GM13977 (cell line): Measurements from ENCODE around the gene HPS5.

Experiments
- DNase-seq: peaks from one replicate; pipeline ENCODE4 v3.0.0; 2012; ENCODE audit warnings: low spot score
- in situ Hi-C: fragments of 300-500 bp; cut with MboI; formaldehyde crosslinking; loops from one replicate; pipeline ENCODE4 v1.12.0; 2022; ENCODE audit warnings: low sequenced_read_pairs, low pct_unique_long_range_greater_than_20kb, mixed read lengths, inconsistent platforms; ENCODE audit not compliant: unreplicated experiment
- TF ChIP-seq, protein P1 (sequence below): IDR thresholded peaks from 2 replicates; pipeline ENCODE4 v1.5.1; 2012; ENCODE audit warnings: mild to moderate bottlenecking, control low read depth; ENCODE audit not compliant: insufficient read depth; ENCODE audit errors: extremely low read depth, missing control alignments

The HPS5 gene

DNA sequence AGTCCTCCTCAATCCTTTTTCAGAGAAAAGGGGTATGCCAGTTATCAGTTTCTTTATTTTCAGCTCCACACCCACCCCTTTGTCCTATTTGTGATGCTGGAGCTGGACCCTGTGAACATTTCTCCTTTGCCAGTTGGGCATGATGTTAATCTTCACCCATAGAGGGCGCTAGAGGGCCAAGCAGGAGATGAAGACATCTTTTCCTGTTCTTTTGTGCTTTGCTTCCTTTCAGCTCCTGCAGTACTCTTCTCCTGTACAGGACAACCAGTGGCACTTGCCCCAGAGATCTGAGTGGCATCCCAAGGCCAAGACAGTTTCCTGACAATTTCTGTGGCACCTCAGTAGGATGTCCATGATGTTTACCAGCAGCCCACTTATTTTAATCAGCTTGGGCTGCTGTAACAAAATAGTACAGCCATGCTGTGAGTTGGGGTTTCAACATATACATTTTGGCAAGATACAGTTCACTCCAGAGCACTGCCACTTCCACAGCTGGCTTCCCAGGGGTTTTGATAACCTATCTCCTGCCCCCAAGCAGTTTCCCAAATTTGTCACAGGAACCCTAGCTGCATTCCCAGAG is 78.1 kb downstream of the HPS5 start:
- peak; percentile 47 for DNase-seq
- in situ Hi-C loops: no loop called here
- TF ChIP-seq, protein P1, sequence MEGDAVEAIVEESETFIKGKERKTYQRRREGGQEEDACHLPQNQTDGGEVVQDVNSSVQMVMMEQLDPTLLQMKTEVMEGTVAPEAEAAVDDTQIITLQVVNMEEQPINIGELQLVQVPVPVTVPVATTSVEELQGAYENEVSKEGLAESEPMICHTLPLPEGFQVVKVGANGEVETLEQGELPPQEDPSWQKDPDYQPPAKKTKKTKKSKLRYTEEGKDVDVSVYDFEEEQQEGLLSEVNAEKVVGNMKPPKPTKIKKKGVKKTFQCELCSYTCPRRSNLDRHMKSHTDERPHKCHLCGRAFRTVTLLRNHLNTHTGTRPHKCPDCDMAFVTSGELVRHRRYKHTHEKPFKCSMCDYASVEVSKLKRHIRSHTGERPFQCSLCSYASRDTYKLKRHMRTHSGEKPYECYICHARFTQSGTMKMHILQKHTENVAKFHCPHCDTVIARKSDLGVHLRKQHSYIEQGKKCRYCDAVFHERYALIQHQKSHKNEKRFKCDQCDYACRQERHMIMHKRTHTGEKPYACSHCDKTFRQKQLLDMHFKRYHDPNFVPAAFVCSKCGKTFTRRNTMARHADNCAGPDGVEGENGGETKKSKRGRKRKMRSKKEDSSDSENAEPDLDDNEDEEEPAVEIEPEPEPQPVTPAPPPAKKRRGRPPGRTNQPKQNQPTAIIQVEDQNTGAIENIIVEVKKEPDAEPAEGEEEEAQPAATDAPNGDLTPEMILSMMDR: peak; percentile 87

DNA sequence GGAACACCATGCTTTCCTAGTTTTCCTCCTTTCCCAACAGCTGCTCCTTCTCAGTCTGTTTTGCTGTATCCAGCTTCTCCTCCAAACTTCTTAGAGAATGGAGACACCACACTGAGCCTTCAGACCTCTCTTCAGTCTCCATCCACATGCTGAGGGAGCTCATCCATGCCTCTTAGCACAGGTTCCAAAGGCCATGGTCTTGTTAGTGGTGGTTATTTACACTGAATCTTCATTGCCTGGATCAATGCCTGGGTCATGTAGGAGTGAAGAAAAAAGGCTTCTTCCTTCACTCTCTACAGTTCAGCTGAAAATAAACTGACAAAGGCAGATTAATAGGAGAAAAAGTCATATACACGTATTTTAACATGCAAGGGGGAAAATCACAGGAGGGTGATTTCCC is 82.3 kb downstream of the HPS5 start:
- TF ChIP-seq, protein P1: no peak
- in situ Hi-C loops: no loop called here
- DNase-seq: no peak

DNA sequence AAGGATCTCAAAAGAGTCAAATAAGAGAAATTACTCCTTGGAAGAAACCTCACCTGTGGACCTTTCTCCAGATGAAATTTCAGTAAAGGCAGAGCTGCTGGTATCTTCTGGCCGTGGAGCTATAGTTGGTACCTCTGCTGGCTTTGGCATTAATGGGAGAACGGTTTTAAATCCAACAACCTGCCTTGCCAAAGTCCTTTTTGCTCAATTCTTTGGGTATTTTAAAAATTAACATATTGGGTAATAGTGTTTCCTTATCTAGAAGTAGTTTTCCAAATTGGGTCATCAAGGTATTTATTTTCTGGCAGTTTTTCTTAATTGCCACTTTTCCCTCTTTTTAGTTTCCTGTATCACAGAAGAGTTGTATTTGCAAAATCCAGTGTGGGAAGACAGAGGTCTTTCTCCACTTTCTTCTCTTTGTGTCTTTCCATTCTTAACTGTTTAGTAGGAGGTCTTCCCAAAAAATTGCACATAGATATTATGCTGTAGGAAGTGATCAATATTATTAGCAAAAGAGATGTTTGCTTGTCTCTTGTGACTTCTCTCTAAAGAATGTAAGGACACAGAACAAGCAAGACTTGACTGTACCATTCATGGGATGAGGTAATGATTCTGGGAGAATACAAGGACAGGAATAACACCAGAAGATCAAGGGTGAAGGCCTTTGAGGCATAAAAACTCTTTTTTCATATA is 85.1 kb downstream of the HPS5 start, which contains the start of gene SAA4:
TSS of gene SAA4 (minus strand) at position 139 of the 693 bp plus-strand sequence. CDS start 876 bp downstream, outside the sequence.
- in situ Hi-C loops: no loop called here

DNA sequence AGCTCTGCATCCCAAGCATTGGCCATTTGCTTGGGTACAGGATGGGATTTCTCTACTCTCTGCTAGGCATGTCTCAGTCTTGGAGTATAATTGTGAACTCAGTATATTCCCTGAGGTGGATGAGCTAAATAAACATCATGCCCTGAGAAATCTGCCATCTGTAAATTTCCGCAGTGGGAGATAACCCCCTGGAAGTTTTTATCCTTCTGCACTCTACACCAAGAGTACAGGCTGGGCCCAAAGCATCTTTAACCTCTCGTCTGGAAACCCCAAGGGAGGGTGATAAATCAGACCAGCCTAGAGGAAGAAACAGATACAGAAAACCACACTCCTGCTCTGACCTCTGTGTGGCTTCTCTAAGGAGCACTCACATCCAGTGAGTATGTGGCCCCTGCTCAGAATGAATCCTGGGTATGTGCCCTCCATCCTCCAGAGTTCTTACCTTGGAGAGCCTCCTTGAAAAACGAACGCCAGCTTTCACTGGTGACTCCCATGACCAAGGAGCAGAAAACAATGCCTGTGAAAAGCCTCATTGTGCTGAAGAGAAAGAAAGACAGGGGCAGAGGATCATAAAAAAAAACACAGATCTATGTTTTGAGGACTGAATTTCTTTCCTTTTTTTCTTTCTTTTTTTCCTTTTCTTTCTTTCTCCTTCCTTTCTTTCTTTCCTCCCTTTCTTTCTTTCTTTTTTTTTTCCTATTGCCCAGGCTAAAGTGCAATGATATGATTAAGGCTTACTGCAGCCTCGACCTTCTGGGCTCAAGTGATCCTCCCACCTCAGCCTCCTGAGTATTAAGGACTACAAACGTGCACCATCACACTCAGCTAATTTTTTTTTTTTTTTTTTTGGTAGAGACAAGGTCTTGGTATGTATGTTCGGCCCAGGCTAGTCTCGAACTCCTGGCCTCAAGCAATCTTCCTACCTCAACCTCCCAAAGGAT is 86.3 kb downstream of the HPS5 start:
- no peak for DNase-seq
- TF ChIP-seq, protein P1: no peak
- in situ Hi-C loops: no loop called here

More for the DNA sequence above, 85.1 kb downstream of the HPS5 start, which contains the start of gene SAA4:
- TF ChIP-seq, protein P1: no peak
- DNase-seq: no peak

DNA sequence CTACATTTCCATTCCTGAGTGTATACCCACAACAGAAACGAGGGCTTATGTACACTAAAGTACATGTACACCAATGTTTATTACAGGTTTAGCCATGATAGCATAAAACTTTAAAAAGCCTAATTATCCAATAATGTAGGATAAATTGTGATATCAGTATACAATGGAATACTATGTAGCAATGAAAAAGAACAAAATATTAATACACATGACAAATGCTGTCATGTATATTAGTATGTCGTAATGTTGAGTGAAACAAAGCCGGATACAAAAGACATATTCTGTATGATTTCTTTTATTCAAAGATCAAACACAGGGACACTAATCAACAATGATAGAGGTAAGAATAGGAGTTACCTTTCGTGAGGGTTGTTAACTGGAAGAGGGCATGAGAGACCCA is 88.0 kb downstream of the HPS5 start:
- TF ChIP-seq, protein P1: no peak

DNA sequence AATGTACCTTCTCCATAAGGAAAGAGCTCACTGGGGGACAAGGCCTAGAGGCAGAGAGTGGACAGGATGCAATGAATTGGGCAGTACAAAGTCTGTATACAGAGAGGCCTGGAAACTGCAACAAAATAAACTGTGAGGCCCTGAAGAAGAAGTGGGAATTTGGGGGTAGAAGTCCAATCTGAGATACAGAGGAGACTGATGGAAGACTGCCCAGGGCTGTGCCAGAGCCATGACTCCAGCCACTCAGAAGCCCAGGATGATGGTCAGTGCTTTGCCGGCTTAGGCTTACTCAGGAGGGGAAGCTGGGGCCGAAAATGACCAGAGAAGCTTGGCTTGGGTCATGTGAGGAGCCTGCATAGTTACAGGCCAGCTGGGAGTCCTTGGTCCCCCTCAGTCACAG is 91.1 kb downstream of the HPS5 start:
- in situ Hi-C loops: no loop called here
- TF ChIP-seq, protein P1: no peak
- no peak for DNase-seq

More for the DNA sequence above, 88.0 kb downstream of the HPS5 start:
- in situ Hi-C loops: no loop called here
- DNase-seq: no peak
